Spleen (tissue), 11 donors: ENCODE measurements around the gene FAM53B. TPM values are rescaled to one million over a fixed set of nuclear protein-coding genes. Genes with fewer than 3 reads are reported as not detected.

Source experiments
- DNase-seq: peaks from one replicate; pipeline ENCODE4 v3.0.0-alpha.2; 2020
- H3K27ac ChIP-seq, 8 donors: fragments of 200-600 bp; sonication (generic) in 7 of 8; 1 replicate in 4 of 8; 2 replicates in 4 of 8; pipeline versions ENCODE4 v1.5.0 to v1.8.0; 2016 to 2021; ENCODE audit warnings: inconsistent platforms in 4 of 8, mild to moderate bottlenecking in 4 of 8, moderate library complexity in 1 of 8
- H3K27me3 ChIP-seq, 7 donors: fragments of 200-600 bp; sonication (generic) in 6 of 7; replicated peaks in 1 of 7; 1 replicate in 4 of 7; 2 replicates in 3 of 7; pipeline versions ENCODE4 v1.5.0 to v1.8.0; 2016 to 2021; ENCODE audit warnings: inconsistent platforms in 3 of 7, mild to moderate bottlenecking in 1 of 7
- H3K36me3 ChIP-seq, 6 donors: fragments of 200-600 bp; sonication (generic) in 5 of 6; 1 replicate in 4 of 6; 2 replicates in 2 of 6; pipeline versions ENCODE4 v1.5.0 to v1.8.0; 2016 to 2021; ENCODE audit warnings: inconsistent platforms in 2 of 6
- H3K4me1 ChIP-seq, 6 donors: fragments of 200-600 bp; sonication (generic) in 5 of 6; 1 replicate in 3 of 6; 2 replicates in 3 of 6; pipeline versions ENCODE4 v1.5.0 to v1.8.0; 2016 to 2021; ENCODE audit warnings: inconsistent platforms in 3 of 6
- H3K4me3 ChIP-seq, 8 donors: fragments of 200-600 bp; sonication (generic) in 7 of 8; 1 replicate in 4 of 8; 2 replicates in 4 of 8; pipeline versions ENCODE4 v1.5.0 to v1.8.0; 2016 to 2021; ENCODE audit warnings: inconsistent platforms in 4 of 8, mild to moderate bottlenecking in 4 of 8, moderate library complexity in 2 of 8
- H3K9me3 ChIP-seq, 8 donors: fragments of 200-600 bp; sonication (generic) in 7 of 8; 1 replicate in 4 of 8; 2 replicates in 4 of 8; pipeline versions ENCODE4 v1.5.0 to v1.8.0; 2016 to 2021; ENCODE audit warnings: inconsistent platforms in 4 of 8
- CTCF ChIP-seq, 11 experiments: fragments of 200-600 bp in 7 of 11; fragments of 450-650 bp in 4 of 11; sonication (generic) in 4 of 11; IDR thresholded peaks in 8 of 11; conservative IDR thresholded peaks in 3 of 11; 1 replicate in 7 of 11; 2 replicates in 4 of 11; pipeline versions ENCODE4 v1.4.0 to v1.8.0; 2016 to 2021; ENCODE audit warnings: antibody characterized with exemption in 11 of 11, inconsistent platforms in 4 of 11, mild to moderate bottlenecking in 1 of 11
- POLR2A ChIP-seq, 3 donors: fragments of 450-650 bp; IDR thresholded peaks; one replicate each; pipeline ENCODE4 v1.5.1; 2017; ENCODE audit warnings: antibody characterized with exemption in 3 of 3, mild to moderate bottlenecking in 1 of 3
- POLR2AphosphoS5 ChIP-seq, 3 donors: sonication (generic); formaldehyde crosslinking; IDR thresholded peaks; one replicate each; pipeline ENCODE4 v1.5.1; 2017; ENCODE audit warnings: antibody characterized with exemption in 3 of 3
- WGBS, 5 donors: extraction: QIAGEN DNeasy Blood & Tissue Kit in 3 of 5; methylation state at CpG; one replicate each; pipeline versions ENCODE4 v1.1.5 to v1.1.7; 2013 to 2018; 5-methylcytosine and 5-hydroxymethylcytosine counted together
- intact Hi-C: fragments of 100-400 bp; cut with DNase I; formaldehyde crosslinking; loops from one replicate; pipeline ENCODE4 v1.15.0; 2023; ENCODE audit warnings: low total_unique reads
- polyA plus RNA-seq, 3 donors: library from polyadenylated mRNA; stranded (reverse); fragments of 200-250 nt; gene quantifications; one replicate each; pipeline ENCODE4 v1.2.1, GENCODE V29; 2013
- total RNA-seq, 7 donors: library from RNA; depleted of rRNA in 3 of 7; stranded (reverse); fragments of >200 nt in 3 of 7; fragmentation: NEBNext Ultra II Directional in 4 of 7; extraction: Animal tissue kit (Norgen Biotek cat#: 25700) in 4 of 7; gene quantifications; one replicate each; pipeline versions ENCODE4 v1.1.0 to v1.2.1, GENCODE V29; 2016 to 2021
- donor health status: healthy with polysubstance abuse.
- donor health status: DM: no; HTN: no; CAD: no; lungs with moderate emphysema.
- donor health status: DM: no; HTN: no; CAD: no.
- donor health status: Bipolar disorder and iron deficiency.
- donor health status: healthy.
- donor health status: DM: no; HTN: no; CAD: no.
- donor health status: DM: yes; HTN: yes; CAD: no.

Gene FAM53B
- total and polyA plus RNA-seq, 10 donors: 13.3 to 94.0 (median 56.2) TPM

DNA sequence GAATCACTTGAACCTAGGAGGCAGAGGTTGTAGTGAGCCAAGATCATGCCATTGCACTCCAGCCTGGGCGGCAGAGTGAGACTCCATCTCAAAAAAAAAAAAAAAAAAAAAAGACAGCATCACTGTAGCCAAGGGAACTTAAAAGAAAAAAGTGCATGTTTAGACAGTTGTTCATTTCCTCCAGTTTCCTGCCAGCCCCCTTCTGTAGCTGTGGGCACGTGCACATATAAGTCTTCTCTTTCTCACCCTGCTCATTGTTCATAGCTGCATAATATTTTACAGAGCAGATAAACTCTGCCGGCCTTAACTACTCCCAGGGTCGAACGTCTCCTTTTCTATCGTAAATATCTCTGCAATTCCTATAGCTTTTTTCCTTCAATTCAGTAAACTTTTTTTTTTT is 149.9 kb downstream of the FAM53B start:
- peaks cover 0 to 38% (median 2%) of the 10 kb centered on the region in 6 donors for H3K4me1 ChIP-seq
- no peak for DNase-seq
- H3K27ac ChIP-seq: no peak overlapping the region
- no peaks in the 10 kb centered on the region for H3K27me3 ChIP-seq
- no peak for TF ChIP-seq POLR2A (IDR thresholded peaks at IDR 0.05)
- TF ChIP-seq CTCF (IDR thresholded peaks at IDR 0.05 in 8 of 11, conservative IDR thresholded peaks at IDR 0.05 in 3 of 11): no peak
- TF ChIP-seq POLR2AphosphoS5 (IDR thresholded peaks at IDR 0.05): no peak
- no peak overlapping the region for H3K4me3 ChIP-seq
- H3K36me3 ChIP-seq: no peaks in the 10 kb centered on the region
- 82 to 88% (median 86%) methylated on average over 6 of the region's 6 CpGs for WGBS, 5 donors
- intact Hi-C loops: no loop called here
- H3K9me3 ChIP-seq: peaks cover 0 to 7% (median 0%) of the 10 kb centered on the region in 8 donors

DNA sequence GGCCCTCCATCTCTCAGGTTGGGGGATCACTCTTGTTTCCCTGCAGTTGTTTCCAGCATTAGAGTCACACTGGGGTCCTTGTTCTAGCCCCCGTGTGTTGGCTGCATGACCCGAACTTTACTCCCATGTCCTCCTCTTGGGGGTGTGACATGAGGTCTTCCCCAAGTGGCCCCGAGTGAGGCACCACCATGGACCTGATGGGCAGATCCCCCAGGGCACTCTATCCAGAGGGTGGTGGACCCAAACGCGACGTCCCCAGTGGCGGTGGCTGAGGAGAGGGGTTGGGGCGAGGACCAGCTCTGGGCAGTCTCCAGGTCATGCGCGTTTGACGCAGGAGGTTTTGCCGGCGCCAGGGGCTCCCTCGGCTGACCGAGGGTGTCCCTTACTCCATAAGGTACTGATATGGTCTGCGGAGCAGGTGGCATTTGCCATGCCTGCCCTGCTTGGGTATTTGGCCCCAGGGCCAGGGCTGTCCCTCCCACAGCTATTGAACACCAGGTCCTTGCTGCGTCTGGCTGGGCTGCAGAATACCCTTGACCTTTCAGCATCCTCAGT is 150.7 kb downstream of the FAM53B start:
- no peaks in the 10 kb centered on the region for H3K36me3 ChIP-seq
- TF ChIP-seq CTCF (IDR thresholded peaks at IDR 0.05 in 8 of 11, conservative IDR thresholded peaks at IDR 0.05 in 3 of 11): no peak
- TF ChIP-seq POLR2AphosphoS5 (IDR thresholded peaks at IDR 0.05): no peak
- TF ChIP-seq POLR2A (IDR thresholded peaks at IDR 0.05): no peak
- no peak overlapping the region for H3K4me3 ChIP-seq
- intact Hi-C loops: no loop called here
- DNase-seq: peak; percentile 73
- 93 to 95% (median 93%) methylated on average over 4 to 17 of the region's 17 CpGs for WGBS, 5 donors
- peaks cover 7 to 43% (median 9%) of the 10 kb centered on the region in 6 donors for H3K4me1 ChIP-seq
- no peaks in the 10 kb centered on the region for H3K27me3 ChIP-seq
- no peak overlapping the region for H3K27ac ChIP-seq
- peaks cover 0 to 7% (median 0%) of the 10 kb centered on the region in 8 donors for H3K9me3 ChIP-seq

- Histone ChIP-seq H3K9me3 (peaks cover 0 to 7% (median 0%) of the 10 kb centered on the region in 8 donors), H3K4me1 (peaks cover 7 to 44% (median 15%) of the 10 kb centered on the region in 6 donors), H3K36me3 (no peaks in the 10 kb centered on the region), H3K27ac (no peak overlapping the region), H3K4me3 (no peak overlapping the region), H3K27me3 (no peaks in the 10 kb centered on the region)
- no peak for TF ChIP-seq CTCF (IDR thresholded peaks at IDR 0.05 in 8 of 11, conservative IDR thresholded peaks at IDR 0.05 in 3 of 11)
- peak; percentile 64 for DNase-seq
- intact Hi-C loops: no loop called here
- 88 to 98% (median 94%) methylated on average over 23 to 26 of the region's 26 CpGs for WGBS, 5 donors
These were observed 151.3 kb downstream of the FAM53B start for GRCh38 chr10:124592736-124593430.

- Histone ChIP-seq H3K4me1 (peaks cover 7 to 44% (median 17%) of the 10 kb centered on the region in 6 donors), H3K27me3 (no peaks in the 10 kb centered on the region), H3K4me3 (no peak overlapping the region), H3K27ac (no peak overlapping the region), H3K9me3 (peaks cover 0 to 7% (median 0%) of the 10 kb centered on the region in 8 donors), H3K36me3 (no peaks in the 10 kb centered on the region)
- no peak for TF ChIP-seq POLR2AphosphoS5 (IDR thresholded peaks at IDR 0.05)
- no peak for TF ChIP-seq POLR2A (IDR thresholded peaks at IDR 0.05)
- TF ChIP-seq CTCF (IDR thresholded peaks at IDR 0.05 in 8 of 11, conservative IDR thresholded peaks at IDR 0.05 in 3 of 11): no peak
- DNase-seq: peak; percentile 63
- intact Hi-C loops: no loop called here
- WGBS, 5 donors: 52 to 90% (median 83%) methylated on average over 6 to 7 of the region's 7 CpGs
These were observed 152.1 kb downstream of the FAM53B start for GRCh38 chr10:124592101-124592500.
